HG02642 (cell line): ENCODE results near the gene OR51M1.
"Not testable (repeated sequence)": the region's sequence is repeated elsewhere in the genome, so short reads cannot be mapped to it uniquely, and the experiment has no call there.

Experiments
- ATAC-seq: cut with Tn5 transposase; IDR thresholded peaks from one replicate; pipeline ENCODE4 v1.9.1; 2021; ENCODE audit warnings: mild to moderate bottlenecking; ENCODE audit not compliant: unreplicated experiment, poor library complexity

Gene OR51M1

GRCh38 chr11:5383576-5383975, at the start of gene OR51M1:
TSS of gene OR51M1 (plus strand) at chr11:5383812. CDS start at chr11:5389399, 5,587 bp downstream.
- ATAC-seq: no peak

GRCh38 chr11:5335170-5335569, 48.4 kb upstream of the OR51M1 start:
- ATAC-seq: no peak

GRCh38 chr11:5336331-5336730, 47.3 kb upstream of the OR51M1 start:
- ATAC-seq: no peak

GRCh38 chr11:5337253-5337652, 46.4 kb upstream of the OR51M1 start:
- ATAC-seq: not testable (repeated sequence)

GRCh38 chr11:5339771-5340322, 43.8 kb upstream of the OR51M1 start:
- ATAC-seq: peak; percentile 72

GRCh38 chr11:5343474-5344335, 39.9 kb upstream of the OR51M1 start, which contains the start of gene OR51B5:
TSS of gene OR51B5 (minus strand) at chr11:5343524. CDS start at chr11:5343524, 0 bp downstream.
- no peak for ATAC-seq

GRCh38 chr11:5345831-5346230, 37.8 kb upstream of the OR51M1 start:
- ATAC-seq: no peak

- ATAC-seq: no peak
Observed at GRCh38 chr11:5348551-5349194, 34.9 kb upstream of the OR51M1 start.

- ATAC-seq: no peak
Observed at GRCh38 chr11:5349550-5349949, 34.1 kb upstream of the OR51M1 start.

GRCh38 chr11:5351208-5351607, 32.4 kb upstream of the OR51M1 start, which contains the start of gene OR51B6:
TSS of gene OR51B6 (plus strand) at chr11:5351508. CDS start at chr11:5351508, 0 bp downstream.
- ATAC-seq: no peak

GRCh38 chr11:5356031-5356430, 27.6 kb upstream of the OR51M1 start:
- ATAC-seq: not testable (repeated sequence)

- ATAC-seq: no peak
Observed at GRCh38 chr11:5362017-5362625, 21.5 kb upstream of the OR51M1 start.

- no peak for ATAC-seq
Observed at GRCh38 chr11:5363679-5364078, 19.9 kb upstream of the OR51M1 start.

GRCh38 chr11:5364214-5364613, 19.4 kb upstream of the OR51M1 start:
- ATAC-seq: no peak

- not testable (repeated sequence) for ATAC-seq
Observed at GRCh38 chr11:5366365-5366764, 17.2 kb upstream of the OR51M1 start.

- no peak for ATAC-seq
Observed at GRCh38 chr11:5366856-5367255, 16.8 kb upstream of the OR51M1 start.

- ATAC-seq: no peak
Observed at GRCh38 chr11:5367448-5368074, 16.1 kb upstream of the OR51M1 start.

GRCh38 chr11:5368502-5369043, 15.0 kb upstream of the OR51M1 start:
- ATAC-seq: no peak

GRCh38 chr11:5369789-5370188, 13.8 kb upstream of the OR51M1 start:
- peak; percentile 49 for ATAC-seq
